SK-N-MC (cell line): ENCODE measurements around the gene CLEC9A.

Experiments
- EZH2 ChIP-seq: fragments of 200-600 bp; sonication (generic); IDR thresholded peaks from one replicate; pipeline ENCODE4 v1.6.1; 2017; ENCODE audit warnings: antibody characterized with exemption
- POLR2AphosphoS5 ChIP-seq: IDR thresholded peaks from 2 replicates; pipeline ENCODE4 v1.6.1; 2012; ENCODE audit warnings: mild to moderate bottlenecking, low read depth, low read length, borderline replicate concordance

- TF ChIP-seq POLR2AphosphoS5 (no peak), EZH2 (no peak)
These were observed 5.2 kb upstream of the CLEC9A start for GRCh38 chr12:10025236-10025635.
